Measurements from ENCODE around the gene KASH5.

Gene KASH5

DNA sequence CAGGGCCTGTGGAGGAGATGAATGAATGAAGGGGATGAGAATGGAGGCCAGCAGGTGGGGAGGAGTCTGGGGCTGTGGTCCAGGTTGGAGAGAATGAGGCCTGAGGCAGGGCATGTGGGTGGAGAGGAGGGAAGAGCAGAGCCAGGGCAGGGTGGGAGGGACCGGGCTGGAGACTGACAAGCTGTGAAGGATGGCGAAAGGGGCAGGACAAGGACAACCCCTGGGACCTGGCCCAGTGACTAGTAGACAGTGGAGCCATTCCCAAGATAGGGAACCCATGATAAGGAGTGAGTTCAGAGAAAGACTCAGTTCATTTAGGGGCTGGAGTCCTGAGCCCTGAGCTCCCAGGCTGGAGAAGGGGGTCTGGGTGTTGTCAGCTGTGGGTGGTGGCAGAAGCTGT lies 32.2 kb downstream of the KASH5 start:
- DNase-seq (ENCODE audit: low read depth in 1 of 2, low spot score in 1 of 2), result no peak

DNA sequence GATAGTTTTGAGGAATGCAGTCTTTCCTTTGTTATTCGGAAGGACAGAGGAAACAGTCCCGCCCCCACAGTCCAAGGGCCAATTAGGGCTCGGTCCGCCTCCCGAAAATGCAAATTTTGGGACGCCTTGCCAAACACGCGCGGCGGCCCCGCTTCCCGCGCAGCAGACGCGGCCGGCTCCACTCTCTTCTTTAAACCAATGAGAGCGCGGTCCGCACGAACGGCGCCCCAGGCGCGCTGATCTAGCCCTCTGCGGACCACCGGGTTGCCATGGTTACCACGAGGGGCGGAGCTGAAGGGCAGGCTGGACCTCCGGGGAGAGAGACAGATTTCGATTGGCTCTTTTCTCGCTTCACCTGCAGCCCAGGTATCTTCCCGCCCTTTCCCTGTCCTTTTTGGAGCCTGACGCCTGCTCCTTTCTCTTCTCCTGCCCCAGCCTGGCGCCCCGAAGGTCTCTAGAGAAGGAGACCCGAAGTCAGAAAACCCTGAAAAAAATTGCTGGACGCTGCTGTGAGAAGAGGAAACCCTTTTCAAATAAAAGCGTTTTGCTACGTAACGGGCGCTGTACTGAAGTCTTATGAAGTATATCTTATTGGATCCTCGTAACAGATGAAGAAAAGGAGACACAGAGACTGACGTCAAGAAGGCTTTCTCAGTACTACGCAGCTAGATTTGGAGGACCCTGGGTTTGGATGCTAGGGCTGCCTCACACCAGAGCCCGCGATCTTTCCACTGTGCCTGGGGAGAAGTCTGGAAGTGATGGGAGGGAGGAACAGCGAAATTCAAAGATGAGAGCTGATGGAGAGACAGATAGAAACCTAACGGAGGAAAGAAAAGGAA lies 33.2 kb downstream of the KASH5 start:
- no peak for DNase-seq (ENCODE audit: low read depth in 1 of 2, low spot score in 1 of 2)

DNA sequence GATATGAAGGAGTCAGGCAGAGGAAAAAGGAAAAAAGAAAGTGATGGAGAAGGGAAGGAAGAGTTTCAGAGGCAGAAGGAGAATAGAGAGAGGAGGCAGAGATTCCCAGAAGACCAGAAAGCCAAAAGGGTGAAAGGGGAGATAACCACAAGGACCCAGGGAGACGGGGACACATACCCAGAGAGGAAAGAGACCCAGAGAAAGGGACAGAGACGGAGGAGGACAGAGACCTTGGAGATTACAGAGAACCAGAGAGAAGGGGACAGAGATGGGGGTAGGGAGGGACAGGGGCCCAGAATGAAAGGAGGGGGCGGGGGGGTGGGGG lies 33.8 kb downstream of the KASH5 start:
- no peak for DNase-seq (ENCODE audit: low read depth in 1 of 2, low spot score in 1 of 2)

DNA sequence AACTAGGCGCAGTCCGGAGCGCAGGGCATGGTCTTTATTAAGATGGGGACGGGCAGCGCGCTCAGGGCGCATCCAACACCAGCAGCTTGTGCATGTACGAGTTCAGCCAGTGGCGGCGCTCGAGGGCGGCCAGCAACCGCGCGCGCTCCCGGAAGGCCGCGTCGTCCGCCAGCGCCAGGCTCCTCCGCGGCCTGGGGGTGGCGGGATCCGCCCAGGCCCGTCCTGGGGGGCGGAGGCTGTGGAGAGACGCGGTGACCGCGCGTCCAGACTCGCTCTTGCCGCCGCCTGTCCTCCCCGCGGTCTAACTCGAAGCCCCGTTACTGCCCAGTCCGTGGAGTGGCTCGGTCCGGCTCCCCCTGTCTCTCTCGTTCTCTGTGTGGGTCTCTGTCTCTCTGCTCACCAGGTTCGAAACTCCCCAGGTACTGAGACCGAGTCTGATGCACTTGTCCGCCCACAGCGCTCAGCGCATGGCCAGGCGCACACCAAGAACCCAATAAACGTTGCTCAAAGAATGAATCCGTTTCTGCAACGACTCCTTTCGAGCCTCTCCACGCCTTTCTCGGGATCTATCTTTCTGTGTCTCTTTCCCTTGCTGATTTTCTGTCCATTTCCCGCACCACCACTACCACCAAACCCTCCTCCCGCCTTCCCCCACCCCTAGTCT lies 34.5 kb downstream of the KASH5 start:
- DNase-seq (ENCODE audit: low read depth in 1 of 2, low spot score in 1 of 2), result no peak

DNA sequence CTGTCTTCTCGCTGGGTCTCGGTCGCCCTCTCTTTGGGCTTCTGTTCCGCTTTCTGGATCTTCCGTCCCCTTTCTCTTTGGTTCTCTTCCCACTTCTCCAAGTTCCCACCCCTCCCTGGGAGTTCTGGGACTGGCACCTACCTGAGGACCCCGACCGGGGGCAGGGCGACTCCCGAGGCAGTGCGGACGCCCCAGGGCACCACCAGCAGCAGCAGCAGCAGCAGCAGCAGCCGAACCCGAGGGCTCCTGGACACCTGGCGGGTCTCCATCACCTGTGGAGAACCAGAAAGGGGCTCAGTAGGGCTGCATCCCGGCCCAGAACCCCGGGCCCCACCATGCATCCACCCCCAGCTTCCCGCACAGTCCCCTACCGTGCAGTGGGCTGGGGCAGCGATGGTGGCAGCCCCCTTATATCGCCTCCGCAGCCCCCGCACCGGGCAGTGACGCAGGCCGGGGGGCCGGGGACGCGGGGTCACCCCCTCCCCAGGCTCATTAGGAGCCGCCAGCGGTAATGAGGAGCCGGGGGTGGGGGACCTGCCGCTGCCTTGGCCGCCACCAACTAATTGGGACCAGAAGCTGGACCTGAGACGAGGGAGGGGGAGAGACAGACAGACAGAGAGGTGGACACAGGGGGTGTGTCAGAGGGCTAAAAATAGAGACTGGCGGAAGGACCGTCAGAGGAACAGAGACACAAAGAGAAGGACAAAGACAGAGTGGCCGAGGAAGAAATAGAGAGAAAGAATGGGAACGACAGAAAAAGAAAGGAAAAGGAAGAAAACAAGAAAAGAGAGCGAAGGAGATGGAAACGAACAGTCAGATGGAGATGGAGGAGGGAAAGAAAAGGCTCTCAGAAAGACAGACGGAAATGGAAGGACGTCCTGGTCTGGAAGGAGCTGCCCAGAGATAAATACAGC lies 35.3 kb downstream of the KASH5 start, which contains the start of gene PTH2:
PTH2 (minus strand) TSS at position 371 of the 914 bp plus-strand sequence; CDS start at position 269, 102 bp downstream.
- no peak for DNase-seq (ENCODE audit: low read depth in 1 of 2, low spot score in 1 of 2)

DNA sequence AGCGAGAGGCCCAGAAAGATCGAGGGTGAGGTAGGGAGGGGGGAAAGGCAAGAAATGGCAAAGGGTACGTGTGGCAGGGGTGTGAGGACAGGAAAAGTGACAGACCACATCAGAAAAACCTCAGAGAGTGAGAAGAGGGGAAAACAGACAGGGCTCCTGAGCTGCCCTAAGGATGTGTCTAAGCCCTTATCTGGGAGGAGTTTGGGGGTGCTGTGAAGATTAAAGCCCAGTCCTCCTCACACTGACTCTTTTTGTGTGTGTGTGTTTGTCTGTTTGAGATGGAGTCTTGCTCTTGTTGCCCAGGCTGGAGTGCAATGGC lies 35.9 kb downstream of the KASH5 start:
- DNase-seq (ENCODE audit: low read depth in 1 of 2, low spot score in 1 of 2), result no peak

DNA sequence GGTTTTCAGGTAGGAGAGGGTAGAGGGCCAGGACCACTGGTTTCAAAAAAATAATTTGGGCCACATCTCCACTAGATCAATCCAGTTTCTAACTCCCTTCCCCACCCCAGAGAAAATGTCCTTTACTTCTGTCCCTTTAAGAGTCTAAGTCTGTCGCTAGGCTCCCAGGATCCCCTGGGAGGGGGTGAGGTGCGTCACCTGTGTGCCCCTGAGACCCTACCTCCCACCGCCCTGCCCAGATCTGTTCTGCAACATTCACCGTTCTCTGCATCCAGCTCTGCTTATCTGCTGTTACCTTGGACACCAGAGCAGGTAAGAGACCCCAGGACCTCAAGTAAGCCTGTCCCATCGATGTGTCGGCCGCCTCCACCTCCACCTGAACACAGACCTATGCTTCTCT lies 37.1 kb downstream of the KASH5 start, which contains the start of gene GFY:
GFY (plus strand) TSS at position 211 of the 400 bp plus-strand sequence. CDS start 1,043 bp downstream, outside the sequence.
- DNase-seq (ENCODE audit: low read depth in 1 of 2, low spot score in 1 of 2), result no peak

DNA sequence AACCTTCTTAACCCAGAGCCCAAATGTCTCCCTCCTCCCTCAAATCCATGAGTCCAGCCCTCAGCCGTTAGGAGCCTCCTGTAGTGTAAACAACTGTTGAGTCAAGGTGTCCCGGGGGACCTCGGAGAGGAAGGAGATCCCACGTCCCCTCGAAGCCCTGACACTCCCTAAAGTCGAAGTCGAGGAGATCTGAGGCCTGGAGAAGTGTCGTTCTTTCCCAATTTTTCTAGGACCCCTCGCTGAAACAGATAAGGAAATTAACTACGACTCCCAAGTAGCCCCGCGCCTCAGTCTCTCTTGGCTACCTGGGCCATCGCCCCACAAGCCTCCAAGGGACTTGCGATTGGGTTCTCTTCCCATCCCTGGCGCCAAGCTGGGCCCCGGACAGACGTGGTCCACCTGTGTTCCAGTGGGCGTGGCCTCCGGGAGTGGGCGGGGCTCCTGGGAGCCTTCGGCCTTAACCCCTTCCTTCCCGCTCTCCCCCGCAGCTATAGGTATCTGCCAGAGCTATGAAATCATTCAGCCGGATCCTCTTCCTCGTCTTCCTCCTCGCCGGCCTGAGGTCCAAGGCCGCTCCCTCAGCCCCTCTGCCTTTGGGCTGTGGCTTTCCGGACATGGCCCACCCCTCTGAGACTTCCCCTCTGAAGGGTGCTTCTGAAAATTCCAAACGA lies 38.0 kb downstream of the KASH5 start:
- DNase-seq (ENCODE audit: low read depth in 1 of 2, low spot score in 1 of 2), result no peak

DNA sequence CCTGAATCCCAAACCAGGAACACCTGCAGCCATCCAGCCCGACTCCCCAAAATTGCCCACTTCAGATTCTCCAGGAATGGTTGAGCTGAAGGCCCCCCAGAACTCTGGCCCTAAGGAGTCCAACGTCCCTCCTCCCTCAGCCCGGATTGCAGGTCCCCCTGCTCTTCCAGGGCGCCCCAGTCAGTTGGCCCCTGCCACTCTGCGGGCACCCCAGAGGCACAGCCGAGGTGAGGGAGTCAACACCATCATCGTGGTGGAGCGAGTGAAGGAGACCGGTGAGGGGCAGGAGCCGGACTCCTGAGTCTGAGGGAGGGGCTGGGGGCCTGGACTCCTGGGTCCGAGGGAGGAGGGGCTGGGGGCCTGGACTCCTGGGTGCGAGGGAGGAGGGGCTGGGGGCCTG lies 39.3 kb downstream of the KASH5 start:
- DNase-seq (ENCODE audit: low read depth in 1 of 2, low spot score in 1 of 2), result no peak

DNA sequence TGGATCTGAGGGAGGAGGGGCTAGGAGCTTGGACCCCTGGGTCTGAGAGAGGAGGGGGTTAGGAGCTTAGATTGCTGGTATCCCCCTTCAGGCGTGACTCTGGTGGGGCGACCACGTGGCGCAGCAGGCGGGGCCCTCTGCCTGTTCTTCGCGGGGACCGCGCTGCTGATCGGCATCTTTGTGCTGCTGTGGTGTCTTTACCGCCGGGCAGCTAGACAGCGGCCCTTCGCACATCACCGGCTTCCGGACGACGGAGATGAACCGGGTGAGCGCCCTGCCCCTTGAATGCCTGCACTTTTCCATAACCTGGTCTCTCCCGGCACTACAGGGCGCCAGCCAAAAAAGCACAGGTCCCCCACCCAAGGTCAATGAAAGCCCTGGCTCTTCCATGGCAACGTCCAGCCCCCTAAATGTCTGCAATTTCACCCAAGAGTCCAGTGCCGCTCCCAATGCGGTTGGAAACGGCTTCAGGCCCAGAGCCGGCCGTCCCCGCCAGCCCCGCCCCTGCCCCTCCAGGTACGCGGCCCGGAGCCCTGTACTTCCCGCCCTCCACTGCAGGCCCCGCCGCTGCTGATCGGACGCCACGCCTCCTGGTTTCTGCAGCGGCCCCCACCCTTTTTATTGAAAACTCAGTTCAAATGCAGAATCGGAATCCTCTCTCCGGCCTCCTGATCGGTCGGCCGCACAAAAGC lies 40.0 kb downstream of the KASH5 start:
- DNase-seq (ENCODE audit: low read depth in 1 of 2, low spot score in 1 of 2), result no peak

DNA sequence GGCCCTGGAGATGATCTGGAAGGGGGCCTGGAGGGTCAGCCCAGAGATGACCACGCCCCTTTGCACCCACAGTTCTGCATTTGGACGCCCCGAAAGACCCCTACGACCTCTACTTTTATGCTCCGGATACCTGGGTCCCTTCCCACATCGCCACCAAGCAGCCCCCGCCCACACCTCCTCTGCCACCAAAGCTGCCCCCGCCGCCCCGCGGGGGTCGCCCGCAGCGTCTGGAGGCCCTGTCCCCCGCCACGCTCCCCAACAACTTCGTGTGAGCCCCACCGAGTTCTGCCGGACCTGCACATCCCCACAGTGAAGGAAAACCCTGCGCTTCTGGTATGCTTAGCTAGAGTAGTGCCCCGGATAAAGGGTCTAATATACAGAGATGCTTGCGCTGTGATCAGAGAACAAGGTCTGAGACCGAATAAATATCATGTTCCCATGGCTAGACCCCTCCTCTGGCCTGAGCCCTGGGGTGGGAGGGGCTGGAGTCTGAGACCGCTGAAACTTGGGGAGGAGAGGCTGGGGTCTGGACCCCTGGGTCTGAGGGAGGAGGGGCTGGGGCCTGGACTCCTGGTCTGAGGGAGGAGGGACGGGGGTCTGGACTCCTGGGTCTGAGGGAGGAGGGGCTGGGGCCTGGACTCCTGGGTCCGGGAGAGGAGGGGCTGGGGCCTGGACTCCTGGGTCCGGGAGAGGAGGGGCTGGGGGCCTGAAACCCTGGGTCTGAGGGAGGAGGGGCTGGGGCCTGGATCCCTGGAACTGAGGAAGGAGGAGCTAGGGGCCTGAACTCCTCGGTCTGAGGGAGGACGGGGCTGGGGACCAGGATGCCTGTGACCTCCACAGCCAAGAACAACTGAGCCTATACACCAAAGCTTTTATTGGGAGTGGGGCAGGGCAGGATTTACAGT lies 40.8 kb downstream of the KASH5 start:
- no peak for DNase-seq (ENCODE audit: low read depth in 1 of 2, low spot score in 1 of 2)

DNA sequence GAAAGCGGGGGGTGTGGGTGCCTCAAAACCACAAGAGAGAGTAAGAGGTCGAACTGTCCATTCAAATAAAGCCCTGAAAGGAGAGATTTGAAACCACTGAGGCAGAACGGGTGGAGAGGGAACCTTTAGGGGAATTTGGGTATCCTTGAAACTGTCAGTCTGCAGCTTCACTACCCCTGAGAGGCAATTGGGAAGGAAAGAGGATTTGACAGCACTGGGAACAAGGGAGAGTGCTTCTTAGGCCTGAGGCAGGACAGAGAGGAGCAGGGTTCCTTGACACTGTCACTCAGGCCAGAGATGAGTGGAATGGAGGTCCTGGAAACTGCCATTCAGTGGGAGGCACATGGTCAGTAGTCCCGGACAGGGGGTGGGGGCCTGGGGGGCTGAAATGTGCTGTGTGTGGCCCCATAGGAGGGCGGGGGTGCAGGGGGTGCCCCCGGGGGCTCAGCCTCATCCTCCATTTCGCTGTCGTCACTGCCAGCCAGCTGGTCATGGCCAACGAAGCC lies 42.2 kb downstream of the KASH5 start:
- no peak for DNase-seq (ENCODE audit: low read depth in 1 of 2, low spot score in 1 of 2)

DNA sequence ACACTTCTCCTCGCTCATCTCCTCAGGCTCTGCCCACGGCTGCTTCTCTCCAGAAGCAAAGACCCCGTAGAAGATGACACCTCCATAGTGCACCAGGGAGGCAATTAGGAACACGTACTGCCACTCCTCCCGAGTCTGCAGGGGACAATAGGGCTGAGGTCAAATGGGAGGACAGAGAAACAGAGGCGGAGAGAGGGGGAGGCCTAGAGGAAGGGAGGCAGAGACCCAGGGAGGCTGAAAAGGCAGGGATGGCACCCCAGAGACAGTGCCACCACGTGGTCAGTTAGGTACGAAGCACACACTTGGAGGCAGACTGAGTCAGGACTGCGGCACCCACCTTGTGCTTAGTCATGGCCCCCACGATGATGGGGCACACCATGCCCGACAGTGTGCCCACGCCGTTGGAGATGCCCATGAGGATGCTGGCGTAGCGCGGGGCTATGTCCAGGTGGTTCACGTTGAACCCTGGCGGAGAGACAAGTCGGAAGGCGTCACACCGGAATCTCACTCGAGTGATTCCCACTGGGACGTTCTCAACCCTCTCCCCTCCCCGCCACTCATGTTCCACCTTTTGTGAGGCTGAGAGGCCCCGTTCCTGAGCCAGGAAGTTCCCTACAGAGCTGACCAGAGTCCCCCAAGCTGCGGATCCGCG lies 42.8 kb downstream of the KASH5 start:
- DNase-seq (ENCODE audit: low read depth in 1 of 2, low spot score in 1 of 2), result no peak

DNA sequence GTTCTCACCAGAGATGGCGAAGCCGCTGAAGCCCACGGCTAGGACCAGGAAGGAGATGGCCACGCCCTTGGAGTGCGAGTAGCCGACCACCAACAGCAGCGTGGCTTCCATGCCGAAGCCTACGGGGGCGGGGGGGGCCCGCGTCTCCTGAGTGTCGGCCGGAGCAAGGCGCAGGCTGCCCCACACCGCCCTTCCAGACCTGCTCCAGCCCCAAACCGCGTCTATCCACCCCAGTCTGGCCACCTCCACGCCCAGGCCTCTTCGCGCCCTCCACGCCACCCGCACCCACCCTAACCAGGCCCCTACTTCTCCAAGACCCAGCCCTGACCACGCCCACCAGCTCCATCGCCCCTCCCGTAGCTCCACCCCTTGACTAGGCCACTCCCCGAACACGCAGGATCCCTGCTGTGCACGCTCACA lies 43.3 kb downstream of the KASH5 start:
- DNase-seq (ENCODE audit: low read depth in 1 of 2, low spot score in 1 of 2), result no peak

DNA sequence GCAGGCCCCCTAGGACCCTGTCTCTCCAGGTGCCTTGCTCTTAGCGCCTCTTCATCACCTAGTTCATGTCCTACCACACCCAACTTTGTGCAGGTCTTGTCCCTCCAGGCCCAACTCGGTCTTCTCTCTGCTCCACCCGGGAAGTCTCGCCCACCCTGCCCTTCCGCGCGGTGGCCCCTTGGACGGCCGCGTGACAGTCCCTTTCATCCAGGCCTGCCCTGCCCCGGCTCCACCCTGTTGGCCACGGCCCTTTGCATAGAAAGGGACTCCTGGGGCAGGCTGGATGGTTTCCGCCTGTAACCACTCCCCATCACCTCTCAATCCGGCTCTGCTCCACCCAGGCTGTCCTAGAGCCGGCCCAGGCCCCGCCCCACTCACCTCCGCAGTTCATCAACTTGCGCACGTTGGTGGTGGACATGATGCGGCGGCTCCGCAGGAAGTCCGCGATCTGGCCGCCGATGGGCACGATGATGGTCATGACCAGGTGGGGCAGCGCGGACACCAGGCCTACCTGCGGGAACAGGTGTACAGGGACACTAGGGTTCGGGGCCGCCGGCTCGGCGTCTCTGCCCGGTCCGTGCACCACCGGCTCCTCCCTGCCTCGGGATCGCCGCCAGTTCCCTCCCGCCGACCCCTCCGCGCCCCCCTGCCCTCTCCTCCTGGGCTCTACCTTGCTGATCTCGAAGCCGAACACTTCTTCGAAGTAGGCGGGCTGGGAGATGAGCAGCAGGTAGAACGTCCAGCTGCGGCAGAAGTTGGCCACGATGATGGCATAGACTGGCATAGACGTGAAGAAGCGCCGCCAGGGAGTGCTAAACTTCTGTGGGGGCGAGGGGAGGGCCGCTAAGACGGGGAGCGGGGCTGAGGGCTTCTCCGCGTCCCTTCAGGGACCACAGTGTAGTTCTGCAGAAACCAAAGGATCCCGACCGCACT lies 44.4 kb downstream of the KASH5 start:
- DNase-seq (ENCODE audit: low read depth in 1 of 2, low spot score in 1 of 2), result no peak

DNA sequence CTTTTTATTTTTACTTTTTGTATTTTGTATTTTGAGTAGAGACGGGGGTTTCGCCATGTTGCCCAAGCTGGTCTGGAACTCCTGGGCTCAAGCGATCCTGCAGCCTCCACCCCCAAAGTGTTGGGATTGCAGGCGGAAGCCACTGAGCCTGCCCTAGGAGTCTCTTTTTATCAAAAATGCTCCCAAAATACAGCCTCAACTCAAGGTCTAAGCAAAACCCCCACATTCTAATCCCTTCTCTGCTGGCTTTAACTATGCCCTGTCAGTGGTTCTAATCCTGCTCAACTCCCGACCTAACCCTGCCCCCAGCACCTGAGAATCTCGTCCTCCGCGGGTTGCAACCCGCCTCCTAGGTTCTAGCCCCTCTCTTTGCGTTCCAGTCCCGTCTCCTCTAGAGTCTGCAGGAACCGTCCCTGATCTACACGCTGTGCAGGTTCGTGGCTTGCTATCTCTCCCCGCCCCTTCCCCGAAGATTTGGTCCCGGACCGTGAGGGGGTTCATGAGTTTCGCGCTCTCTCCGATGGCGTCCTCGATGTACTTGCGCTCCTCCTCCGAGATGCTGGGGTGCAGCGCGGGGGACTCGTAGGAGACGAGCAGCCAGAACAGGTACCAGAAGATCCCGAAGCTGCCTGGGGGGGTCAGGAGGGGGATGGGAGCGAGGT lies 45.3 kb downstream of the KASH5 start:
- DNase-seq (ENCODE audit: low read depth in 1 of 2, low spot score in 1 of 2), result no peak

DNA sequence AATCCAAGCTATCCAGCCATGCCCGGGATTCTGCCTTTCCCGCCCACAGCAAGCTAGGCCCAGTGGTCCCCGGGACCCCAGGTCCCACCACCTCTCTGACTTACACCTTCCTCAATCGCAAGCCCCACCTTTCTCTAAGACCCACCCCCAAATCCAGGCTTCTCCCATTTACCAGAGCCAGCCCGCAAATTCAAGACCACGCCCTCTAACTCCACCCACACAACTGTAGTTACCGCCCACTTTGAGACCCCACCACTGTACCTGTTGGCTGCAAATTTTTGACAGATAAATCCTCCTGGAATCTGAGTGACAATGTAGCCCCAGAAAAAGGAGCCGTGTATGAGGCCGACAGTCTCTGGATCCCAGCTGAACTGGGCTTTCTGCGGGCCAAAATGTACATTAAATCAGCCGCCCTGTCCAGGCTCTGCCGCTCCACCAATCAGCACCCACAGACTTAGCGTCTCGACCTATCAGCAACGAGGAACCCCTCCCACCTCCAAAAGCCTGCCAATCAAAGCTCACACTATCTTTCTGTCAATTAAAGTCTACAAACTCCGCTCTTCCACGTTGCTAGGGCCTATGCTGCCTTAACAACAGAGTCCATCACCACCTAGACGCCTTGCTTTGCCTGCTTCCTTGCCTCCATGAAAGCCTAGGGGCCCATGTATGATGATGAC lies 47.0 kb downstream of the KASH5 start:
- no peak for DNase-seq (ENCODE audit: low read depth in 1 of 2, low spot score in 1 of 2)
